K562 (cell line): ENCODE data around the gene MPV17L2. TPM values are rescaled to one million over a fixed set of nuclear protein-coding genes. Genes with fewer than 3 reads are reported as not detected.

ENCODE experiments used
- CCNT2 ChIP-seq: IDR thresholded peaks from 2 replicates; pipeline ENCODE4 v1.6.1; 2011; ENCODE audit warnings: borderline replicate concordance, low read depth, mild to moderate bottlenecking, moderate library complexity, mixed read lengths, low read length; ENCODE audit not compliant: insufficient read length; ENCODE audit errors: extremely low read depth
- DDX20 ChIP-seq: fragments of 450-650 bp; IDR thresholded peaks from 2 replicates; pipeline ENCODE4 v1.6.1; 2016; ENCODE audit warnings: missing genetic modification characterization, low read depth, mild to moderate bottlenecking, missing compliant biosample characterization, moderate library complexity
- KDM2B ChIP-seq: fragments of 250-450 bp; sonication (Bioruptor Pico); IDR thresholded peaks from 2 replicates; pipeline ENCODE4 v1.8.0; 2021; ENCODE audit warnings: mild to moderate bottlenecking, moderate library complexity
- MGA ChIP-seq: fragments of 450-650 bp; IDR thresholded peaks from 2 replicates; pipeline ENCODE4 v1.6.1; 2016; ENCODE audit warnings: mild to moderate bottlenecking, moderate library complexity
- MTF1 ChIP-seq: fragments of 250-450 bp; sonication (Bioruptor Pico); IDR thresholded peaks from 2 replicates; pipeline ENCODE4 v1.9.0; 2021; ENCODE audit warnings: moderate library complexity, mild to moderate bottlenecking, inconsistent platforms, borderline replicate concordance
- MYC ChIP-seq, 2 experiments: fragments of 250-450 bp in 1 of 2; sonication (Bioruptor Pico) in 1 of 2; IDR thresholded peaks; 2 replicates each; pipeline versions ENCODE4 v1.5.1 to v1.6.1; 2012 to 2021; ENCODE audit warnings: low read depth in 2 of 2, borderline replicate concordance in 1 of 2, improper control_type of control experiment in 1 of 2, low read length in 1 of 2, mild to moderate bottlenecking in 1 of 2, moderate library complexity in 1 of 2
- PRMT5 ChIP-seq: sonication (generic); formaldehyde crosslinking; IDR thresholded peaks from 2 replicates; pipeline ENCODE4 v1.5.0; 2020; ENCODE audit warnings: missing genetic modification reagents
- TCF7 ChIP-seq: sonication (generic); IDR thresholded peaks from 2 replicates; pipeline ENCODE4 v1.6.1; 2016; ENCODE audit warnings: antibody characterized with exemption, borderline replicate concordance
- U2AF2 ChIP-seq: fragments of 200-400 bp; formaldehyde crosslinking; optimal IDR thresholded peaks from 2 replicates; pipeline ENCODE3; 2017; ENCODE audit warnings: low read depth, mild to moderate bottlenecking, low read length
- ZC3H11A ChIP-seq: IDR thresholded peaks from 2 replicates; pipeline ENCODE4 v1.6.1; 2012; ENCODE audit warnings: low read depth, low read length, improper control_type of control experiment
- ZNF75A ChIP-seq: fragments of 450-650 bp; formaldehyde crosslinking; IDR thresholded peaks from 2 replicates; pipeline ENCODE4 v1.4.0; 2020; ENCODE audit warnings: mild to moderate bottlenecking
- ZNF764 ChIP-seq: fragments of 250-450 bp; sonication (Bioruptor Pico); IDR thresholded peaks from 2 replicates; pipeline ENCODE4 v1.4.0; 2020; ENCODE audit warnings: low read depth, mild to moderate bottlenecking, moderate library complexity
- polyA plus RNA-seq, 8 experiments: library from polyadenylated mRNA; depleted of rRNA in 4 of 8; stranded (reverse) in 5 of 8; unstranded in 3 of 8; fragments of >200 nt; fragmentation: Nextera tagmentation in 2 of 8; fragmentation: Illumina TruSeq in 1 of 8; extraction: Ambion mirVana in 2 of 8; extraction: Trizol in 1 of 8; gene quantifications; 2 replicates each; pipeline versions ENCODE4 v1.2.1 to v1.2.3, GENCODE V29; 2011 to 2014; ENCODE audit warnings: inconsistent platforms in 1 of 8, missing spikeins in 1 of 8
- total RNA-seq, 7 experiments: library from RNA; depleted of rRNA in 6 of 7; stranded (reverse); fragments of >200 nt in 6 of 7; fragmentation: Illumina TruSeq in 2 of 7; extraction: Trizol in 2 of 7; gene quantifications; 2 replicates each; pipeline versions ENCODE4 v1.2.1 to v1.2.3, GENCODE V29; 2011 to 2021; ENCODE audit warnings: low replicate concordance in 1 of 7

Gene MPV17L2
- total and polyA plus RNA-seq, 9 of the 15 experiments (the other 6 are each of a cell fraction or from before 2014, with no cell fraction given), result 10.6 to 60.2 (median 28.5) TPM

- TF ChIP-seq MGA (no peak), MYC (IDR thresholded peaks at IDR 0.05; ENCODE audit: low read depth, low read length) (no peak), MYC (CRISPR knock-in tag; IDR thresholded peaks at IDR 0.05; ENCODE audit: borderline replicate concordance, low read depth) (no peak), PRMT5 (CRISPR knock-in tag) (no peak), ZNF764 (CRISPR knock-in tag) (no peak), TCF7 (no peak), ZC3H11A (no peak), MTF1 (CRISPR knock-in tag) (no peak), KDM2B (CRISPR knock-in tag) (no peak), CCNT2 (no peak), U2AF2 (no peak), ZNF75A (CRISPR knock-in tag) (no peak), DDX20 (no peak)
These were observed 34.6 kb upstream of the MPV17L2 start (continued) for GRCh38 chr19:18158467-18158866.
